LNCaP clone FGC (cell line): ENCODE data around the gene EML6.
"Not testable (repeated sequence)": the region's sequence is repeated elsewhere in the genome, so short reads cannot be mapped to it uniquely, and the experiment has no call there.

Source experiments
- DNase-seq: peaks from one replicate; pipeline ENCODE4 v3.0.0-alpha.2; 2011; ENCODE audit warnings: low read depth
- H3K4me3 ChIP-seq: 2 replicates; pipeline ENCODE4 v1.5.1; 2011; ENCODE audit warnings: mild to moderate bottlenecking, low read depth, low read length, control low read depth
- TF ChIP-seq, protein P1 (sequence below): IDR thresholded peaks from 2 replicates; pipeline ENCODE4 v1.5.1; 2012; ENCODE audit warnings: mild to moderate bottlenecking; ENCODE audit not compliant: control insufficient read depth, insufficient read depth; ENCODE audit errors: extremely low read depth

EML6 gene

DNA sequence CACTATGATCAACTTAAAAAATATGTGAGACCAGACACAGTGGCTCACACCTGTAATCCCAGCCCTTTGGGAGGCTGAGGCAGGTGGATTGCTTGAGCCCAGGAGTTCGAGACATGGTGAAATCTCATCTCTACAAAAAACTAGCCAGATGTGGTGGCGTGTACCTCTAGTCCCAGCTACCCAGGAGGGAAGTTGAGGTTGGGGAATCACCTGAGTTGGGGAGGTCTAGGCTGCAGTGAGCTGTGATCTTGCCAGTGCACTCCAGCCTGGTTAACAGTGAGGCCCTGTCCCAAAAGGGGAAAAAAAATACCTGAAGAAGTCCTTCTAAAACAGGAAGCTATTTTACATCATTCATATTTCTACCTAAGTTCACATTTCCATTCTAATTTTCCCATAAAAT lies 144.0 kb downstream of the EML6 start:
- DNase-seq, result no peak
- TF ChIP-seq, protein P1, sequence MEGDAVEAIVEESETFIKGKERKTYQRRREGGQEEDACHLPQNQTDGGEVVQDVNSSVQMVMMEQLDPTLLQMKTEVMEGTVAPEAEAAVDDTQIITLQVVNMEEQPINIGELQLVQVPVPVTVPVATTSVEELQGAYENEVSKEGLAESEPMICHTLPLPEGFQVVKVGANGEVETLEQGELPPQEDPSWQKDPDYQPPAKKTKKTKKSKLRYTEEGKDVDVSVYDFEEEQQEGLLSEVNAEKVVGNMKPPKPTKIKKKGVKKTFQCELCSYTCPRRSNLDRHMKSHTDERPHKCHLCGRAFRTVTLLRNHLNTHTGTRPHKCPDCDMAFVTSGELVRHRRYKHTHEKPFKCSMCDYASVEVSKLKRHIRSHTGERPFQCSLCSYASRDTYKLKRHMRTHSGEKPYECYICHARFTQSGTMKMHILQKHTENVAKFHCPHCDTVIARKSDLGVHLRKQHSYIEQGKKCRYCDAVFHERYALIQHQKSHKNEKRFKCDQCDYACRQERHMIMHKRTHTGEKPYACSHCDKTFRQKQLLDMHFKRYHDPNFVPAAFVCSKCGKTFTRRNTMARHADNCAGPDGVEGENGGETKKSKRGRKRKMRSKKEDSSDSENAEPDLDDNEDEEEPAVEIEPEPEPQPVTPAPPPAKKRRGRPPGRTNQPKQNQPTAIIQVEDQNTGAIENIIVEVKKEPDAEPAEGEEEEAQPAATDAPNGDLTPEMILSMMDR, result no peak
- no peak overlapping the region for H3K4me3 ChIP-seq

DNA sequence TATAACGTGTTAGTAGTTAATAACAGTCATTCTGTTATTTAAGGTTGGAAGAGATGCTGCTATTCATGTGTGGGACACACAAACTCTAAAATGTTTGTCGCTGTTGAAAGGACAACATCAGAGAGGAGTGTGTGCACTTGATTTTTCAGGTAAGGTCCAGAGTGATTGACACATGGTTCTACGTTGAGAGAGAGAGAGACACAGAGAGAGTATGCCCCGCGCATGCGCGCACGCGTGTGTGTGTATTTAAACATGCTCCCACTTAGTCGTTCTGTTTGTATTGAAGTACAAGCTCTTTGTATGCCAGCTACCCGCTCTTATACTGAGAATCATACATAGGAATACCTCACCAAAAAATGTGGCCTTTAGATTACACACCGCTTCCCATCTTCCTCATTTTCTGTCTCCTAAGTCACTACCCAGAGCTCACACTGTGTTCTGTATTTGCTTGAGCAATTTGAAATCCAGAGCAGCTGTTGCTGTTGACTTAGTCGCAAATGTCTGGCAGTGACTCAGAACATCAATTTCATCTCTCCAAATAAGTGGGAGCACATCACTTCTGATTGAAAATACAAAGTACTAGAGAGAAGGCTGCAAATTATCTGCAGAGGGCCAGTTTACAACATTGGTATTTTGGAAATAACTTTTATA lies 148.1 kb downstream of the EML6 start:
- TF ChIP-seq, protein P1, result no peak
- no peak overlapping the region for H3K4me3 ChIP-seq
- no peak for DNase-seq

DNA sequence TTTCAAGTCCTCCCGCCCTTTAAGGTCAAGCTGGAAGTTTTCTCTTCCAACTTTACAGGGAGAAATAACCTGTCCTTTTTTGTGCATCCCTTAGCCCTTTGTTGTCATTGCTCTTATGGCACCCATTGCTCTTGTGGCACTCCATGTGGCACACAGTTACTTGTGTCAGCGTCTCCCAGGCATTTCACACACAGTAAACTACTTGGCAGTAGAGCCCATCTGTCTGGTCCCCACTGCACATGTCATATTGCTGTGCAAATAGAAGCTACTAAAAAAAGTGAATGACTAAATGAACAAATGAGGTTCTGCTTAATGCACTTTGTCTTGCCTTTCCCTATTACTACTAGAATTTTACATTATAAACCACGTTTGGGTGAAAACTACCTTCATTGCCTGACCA lies 149.3 kb downstream of the EML6 start:
- DNase-seq, result no peak
- TF ChIP-seq, protein P1, result no peak
- H3K4me3 ChIP-seq, result no peak overlapping the region

DNA sequence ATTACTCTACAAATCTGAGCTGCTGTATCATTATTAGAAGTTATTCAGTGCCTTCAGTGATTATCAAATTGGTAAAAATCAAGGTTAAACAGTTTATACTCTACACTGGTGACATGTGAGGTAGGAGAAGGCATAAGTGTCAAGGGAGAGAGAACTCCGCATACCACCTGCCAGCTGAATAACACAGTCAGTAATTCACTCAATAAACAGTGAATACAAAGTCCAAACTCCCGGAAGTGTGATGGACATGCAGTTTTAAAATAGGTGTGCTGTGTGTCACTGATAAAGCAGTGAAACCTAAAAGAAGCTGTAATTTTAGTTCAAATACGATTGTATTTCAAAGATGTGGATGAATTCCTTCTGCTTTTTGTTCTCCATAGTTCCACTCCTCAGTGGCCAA lies 149.8 kb downstream of the EML6 start:
- H3K4me3 ChIP-seq, DNase-seq: not testable (repeated sequence)

DNA sequence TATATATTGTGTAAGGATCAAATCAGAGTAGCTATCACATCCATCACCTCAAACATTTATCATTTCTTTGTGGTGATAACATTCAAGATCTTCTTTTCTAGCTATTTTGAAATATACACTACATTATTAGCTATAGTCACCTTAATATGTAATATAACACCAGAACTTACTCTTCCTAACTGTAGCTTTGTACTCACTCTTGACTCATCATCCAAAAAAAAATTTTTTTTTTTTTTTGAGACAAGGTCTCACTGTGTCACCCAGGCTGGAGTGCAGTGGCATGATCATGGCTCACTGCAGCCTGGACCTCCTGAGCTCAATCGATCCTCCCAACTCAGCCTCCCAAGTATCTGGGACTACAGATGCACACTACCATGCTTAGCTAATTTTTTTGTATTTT lies 153.3 kb downstream of the EML6 start:
- DNase-seq, result no peak
- TF ChIP-seq, protein P1, result no peak

DNA sequence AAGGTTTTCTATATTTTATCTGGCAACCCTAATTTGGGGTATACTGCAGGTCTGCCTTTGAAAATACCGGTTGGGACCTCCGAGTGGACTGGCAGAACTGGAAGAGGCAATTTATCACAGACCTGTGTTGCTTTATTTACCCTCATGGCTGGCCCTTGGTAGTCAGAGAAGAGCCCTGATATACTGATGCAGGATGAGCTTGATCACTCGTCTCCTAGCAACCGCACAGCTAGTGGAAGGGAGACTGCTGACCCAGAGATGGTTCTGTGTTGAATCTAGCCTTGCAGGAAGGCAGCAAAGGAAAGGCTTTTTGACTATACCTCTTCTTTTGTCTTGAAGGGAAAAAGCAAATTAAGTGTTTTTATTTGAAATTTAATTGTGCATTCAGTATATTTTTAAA lies 154.7 kb downstream of the EML6 start:
- H3K4me3 ChIP-seq, result no peak overlapping the region
- no peak for DNase-seq
- TF ChIP-seq, protein P1, result no peak

More for the DNA sequence above, 153.3 kb downstream of the EML6 start:
- no peak overlapping the region for H3K4me3 ChIP-seq

DNA sequence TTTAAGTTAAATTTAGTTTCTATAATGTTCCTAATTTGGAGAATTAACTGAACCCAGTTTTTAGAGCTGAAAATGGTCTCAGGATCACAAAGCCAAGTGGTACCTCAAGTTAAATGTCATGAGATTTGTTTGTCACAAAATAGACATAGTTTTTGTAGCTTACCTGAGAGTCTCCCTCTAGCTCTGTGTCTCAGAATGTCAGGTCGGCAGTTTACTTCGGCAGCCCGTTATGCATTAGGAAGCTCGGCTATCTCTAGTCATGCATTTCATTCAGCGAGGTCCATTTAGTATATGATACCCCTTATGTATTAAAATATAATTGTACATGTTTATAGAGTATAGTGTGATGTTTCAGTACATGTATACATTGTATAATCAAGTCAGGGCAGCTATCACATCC lies 155.6 kb downstream of the EML6 start:
- no peak overlapping the region for H3K4me3 ChIP-seq
- no peak for DNase-seq
- TF ChIP-seq, protein P1, result no peak
